Stimulated activated CD8-positive, alpha-beta memory T cell treated with anti-CD3 and anti-CD28 coated beads, Interleukin-7, amount 100 ng/mL, for 24 hours (primary cell): ENCODE data around the gene CSRP1.
"Not testable (repeated sequence)": the region's sequence is repeated elsewhere in the genome, so short reads cannot be mapped to it uniquely, and the experiment has no call there.

Experiments used
- DNase-seq: peaks from one replicate; pipeline ENCODE4 v3.0.0-alpha.2; 2020; ENCODE audit warnings: low read depth

CSRP1 gene

DNA sequence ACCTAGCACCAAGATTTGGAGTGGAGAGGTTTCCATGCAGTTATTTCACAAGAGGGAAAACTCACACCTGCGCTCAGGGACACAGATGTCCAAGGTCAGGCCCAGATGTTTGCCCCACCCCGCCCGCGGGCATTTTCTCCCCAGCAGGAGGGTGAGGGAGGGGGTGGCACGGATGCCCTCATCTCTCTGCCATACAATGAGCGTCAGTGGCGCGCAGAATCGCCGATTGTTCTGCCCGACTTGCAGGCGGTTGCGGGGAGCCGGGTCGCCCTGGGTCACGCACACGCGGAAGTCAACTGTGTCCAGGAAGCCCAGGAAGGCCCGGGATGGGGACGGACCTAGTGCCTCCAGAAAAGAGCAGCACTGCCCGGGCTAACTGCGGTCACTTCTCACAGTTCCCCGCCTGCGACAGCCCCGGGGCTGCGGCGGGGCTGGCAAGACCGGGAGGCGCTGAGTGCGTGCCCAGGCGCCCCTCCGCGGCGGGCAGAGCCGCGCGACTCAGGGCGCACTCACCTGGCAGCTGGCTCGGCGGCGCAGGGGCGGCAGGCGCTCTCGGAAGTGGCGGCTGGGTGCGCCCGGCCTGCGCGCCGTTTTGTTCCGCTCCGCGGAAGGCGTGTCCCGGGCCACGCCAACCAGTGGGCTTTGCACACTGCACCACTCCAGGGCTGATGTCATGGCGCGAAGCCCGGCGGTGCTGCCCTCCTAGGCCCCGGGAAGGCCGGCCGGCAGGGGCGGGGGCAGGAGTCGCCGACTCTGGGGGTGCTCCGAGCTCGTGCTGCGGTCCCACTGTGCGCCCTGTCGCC is at the start of gene CSRP1:
Gene CSRP1 (minus strand): TSS at position 567 of the 803 bp plus-strand sequence. CDS start 10,820 bp downstream, outside the sequence.
- peak; percentile 50 for DNase-seq

DNA sequence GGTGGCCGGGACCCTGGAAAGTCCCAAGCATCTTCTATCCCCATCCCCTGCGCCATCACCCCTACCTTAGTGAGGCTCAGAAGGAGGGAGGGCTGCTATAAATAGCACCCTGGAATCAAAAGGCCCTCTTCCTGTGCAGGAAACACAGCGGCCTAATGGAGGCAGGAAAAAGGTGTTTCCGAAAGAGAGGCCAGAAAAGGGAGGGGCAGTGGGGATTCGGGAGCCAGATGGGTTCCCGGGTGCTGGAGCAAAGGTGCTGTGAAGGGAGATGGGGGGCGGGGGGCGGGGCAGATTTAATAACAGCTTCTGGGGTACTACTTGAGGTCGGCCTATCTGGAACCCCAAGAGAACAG is 48.6 kb upstream of the CSRP1 start:
- DNase-seq, result no peak

DNA sequence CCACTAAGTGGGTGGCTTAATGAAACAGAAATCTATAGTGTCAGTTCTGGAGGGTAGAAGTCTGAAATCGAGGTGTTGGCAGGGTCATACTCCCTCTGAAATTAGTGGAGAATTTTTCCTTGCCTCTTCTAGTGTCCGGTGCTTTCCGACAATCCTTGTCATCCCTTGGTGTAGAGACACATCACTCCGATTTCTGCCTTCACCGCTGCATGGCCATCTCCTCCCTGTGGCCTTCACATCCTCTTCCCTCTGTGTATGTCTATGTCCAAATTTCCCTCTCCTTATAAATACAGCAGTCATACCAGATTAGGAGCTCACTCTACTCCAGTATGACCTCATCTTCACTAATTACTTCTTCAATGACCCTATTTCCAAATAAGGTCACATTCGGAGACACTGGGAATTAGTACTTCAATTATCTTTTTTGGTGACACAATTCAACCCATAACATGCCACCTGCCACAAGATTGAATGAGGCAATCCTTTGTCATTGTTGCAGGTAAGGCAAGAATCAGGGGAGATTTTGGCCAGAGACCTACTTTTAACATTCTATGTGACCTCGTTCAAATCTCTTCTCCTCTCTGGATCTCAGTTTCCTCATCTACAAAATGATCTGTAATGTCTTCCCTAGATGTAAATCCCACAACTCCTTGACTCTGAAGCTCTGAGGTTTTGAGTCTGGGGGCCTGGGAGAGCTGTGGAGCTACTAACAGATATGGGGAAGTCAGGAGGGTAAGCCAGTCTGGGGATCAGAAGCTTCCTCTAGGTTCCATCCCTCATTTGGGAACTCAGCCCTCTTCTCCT is 48.1 kb upstream of the CSRP1 start:
- no peak for DNase-seq

DNA sequence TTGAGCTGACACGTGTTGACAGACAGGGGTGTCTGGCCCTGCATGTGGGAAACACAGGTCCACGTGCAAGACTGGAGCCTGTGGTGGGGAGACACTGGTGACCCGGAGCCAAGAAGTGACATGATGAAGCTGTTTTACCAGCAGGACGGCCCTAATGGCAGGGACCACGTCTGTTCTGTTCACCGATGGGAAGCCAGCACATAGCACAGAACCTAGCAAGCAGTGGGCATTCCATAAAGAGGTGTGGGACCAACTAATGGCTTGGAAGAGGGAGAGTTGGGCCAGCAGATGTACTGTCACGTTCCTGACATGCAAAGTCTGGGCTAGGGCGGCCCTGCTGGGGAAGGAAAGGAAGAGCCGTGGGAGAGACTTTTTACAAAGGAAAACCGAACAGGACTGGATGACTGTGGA is 47.3 kb upstream of the CSRP1 start:
- no peak for DNase-seq

DNA sequence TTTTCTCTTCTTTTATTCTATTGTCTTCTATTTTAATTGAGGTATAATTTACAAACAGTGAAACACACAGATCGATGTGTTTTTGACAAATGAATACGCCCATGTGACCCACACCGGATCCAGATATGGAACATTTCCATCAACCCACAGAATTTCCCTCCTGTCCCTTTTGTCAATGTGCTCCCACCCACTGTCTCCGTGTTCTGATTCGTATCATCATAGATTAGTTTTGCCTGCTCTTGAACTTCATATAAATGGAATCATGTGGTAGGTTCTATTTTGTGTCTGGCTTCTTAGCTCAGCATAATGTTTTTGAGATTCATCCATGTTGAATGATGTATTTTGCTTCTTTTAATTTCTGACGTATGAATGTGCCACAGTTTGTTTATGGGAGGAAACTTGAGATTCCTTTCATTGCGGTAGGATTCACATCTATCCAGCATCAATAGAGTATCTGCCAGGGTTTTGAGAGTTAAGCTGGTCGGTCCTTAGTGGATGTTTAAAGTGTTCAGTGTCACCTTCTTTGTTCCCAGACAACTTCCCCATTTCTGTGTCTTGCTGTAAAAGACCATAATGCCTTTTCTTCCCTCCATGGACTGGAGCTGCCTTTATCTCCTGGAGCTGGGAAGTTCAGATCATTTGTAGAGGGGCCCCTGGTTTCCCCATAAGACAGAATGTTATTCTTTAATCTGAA is 46.7 kb upstream of the CSRP1 start:
- no peak for DNase-seq

DNA sequence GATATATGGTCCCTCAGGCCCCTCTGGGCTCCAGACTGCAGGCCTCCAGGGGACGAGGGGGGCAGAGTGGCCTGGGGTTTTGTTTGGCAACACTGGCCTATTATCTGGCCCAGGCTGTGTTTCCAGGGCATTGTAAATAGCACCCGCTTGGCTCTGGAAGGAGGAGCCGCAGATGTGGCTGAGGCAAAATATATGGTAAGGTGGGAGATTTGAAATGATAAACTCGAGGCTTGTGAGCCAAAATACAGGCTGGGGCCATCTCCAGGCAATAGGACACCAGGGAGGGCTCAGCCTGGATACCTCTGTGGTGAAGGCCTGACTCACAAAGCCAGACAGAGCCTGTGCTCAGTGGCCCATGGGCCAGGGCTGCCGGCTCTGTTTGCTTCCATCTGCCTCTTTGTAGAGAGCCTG is 46.0 kb upstream of the CSRP1 start:
- no peak for DNase-seq

DNA sequence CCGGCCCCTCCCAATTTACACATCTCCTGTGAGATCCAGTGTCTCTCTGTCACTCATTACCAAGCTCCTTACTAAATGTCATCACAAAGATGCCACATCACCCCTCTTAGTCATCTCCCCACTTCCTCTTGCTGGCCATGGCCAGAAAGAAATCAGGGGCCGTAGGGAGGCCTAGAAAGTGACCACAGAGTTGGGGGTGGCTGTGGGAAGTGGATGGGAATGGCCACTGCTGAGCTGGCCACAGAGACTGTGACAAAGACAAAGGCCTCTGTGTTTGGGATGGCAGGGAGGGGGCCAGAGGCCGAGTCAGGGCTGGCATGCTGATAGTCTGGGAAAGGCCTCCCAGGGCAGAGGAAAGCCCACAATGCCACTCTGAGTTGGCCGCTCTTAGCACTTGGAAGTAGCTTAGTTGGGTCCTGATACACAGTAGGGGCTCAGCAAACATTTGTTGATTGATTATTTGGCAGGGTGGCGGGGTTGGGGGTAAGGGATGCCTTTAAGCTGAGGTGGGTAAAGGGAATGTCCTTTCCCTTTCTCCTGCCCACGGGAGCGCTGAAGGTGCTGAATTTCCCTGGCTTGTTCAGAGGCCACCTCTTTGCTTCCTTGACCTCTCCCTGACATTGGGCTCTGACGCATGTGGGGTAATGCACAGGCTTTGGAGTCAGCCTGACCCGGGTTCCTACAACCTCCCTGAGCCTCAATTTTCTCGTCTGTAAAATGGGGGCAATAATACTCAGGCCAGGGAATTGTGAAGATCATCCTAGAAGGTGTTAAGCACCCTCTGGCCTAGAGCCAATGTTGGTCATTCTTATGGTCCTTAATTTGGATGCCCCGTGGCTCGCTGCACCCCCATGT is 45.2 kb upstream of the CSRP1 start:
- DNase-seq, result no peak

DNA sequence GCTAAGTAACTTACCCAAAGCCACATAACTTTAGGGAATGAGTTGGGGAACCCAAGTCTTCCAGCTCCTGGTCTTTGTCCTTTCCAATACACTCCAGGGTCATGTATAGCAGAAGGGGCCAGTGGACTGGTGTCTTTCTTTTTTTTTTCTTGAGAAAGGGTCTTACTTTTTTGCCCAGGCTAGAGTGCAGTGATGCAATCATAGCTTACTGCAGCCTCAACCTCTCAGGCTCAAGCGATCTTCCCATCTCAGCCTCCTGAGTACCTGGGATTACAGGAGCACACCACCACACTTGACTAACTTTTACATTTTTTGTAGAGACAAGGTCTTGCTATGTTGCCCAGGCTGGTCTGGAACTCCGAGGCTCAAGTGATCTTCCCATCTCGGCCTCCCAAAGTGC is 44.2 kb upstream of the CSRP1 start:
- DNase-seq, result no peak

DNA sequence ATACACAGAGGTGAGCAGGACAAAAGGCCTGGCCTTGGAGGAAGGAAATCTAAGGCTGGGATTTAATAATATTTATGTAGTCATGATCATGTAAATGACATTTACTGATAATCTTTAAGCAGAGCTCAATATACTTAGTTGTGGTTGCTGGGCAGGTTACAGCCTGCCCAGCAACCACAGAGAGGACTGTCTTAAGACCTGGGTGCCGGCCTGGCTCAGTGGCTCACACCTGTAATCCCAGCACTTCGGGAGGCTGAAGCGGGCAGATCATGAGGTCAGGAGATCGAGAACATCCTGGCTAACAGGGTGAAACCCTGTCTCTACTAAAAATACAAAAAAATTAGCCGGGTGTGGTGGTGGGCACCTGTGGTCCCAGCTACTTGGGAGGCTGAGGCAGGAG is 42.6 kb upstream of the CSRP1 start:
- not testable (repeated sequence) for DNase-seq

DNA sequence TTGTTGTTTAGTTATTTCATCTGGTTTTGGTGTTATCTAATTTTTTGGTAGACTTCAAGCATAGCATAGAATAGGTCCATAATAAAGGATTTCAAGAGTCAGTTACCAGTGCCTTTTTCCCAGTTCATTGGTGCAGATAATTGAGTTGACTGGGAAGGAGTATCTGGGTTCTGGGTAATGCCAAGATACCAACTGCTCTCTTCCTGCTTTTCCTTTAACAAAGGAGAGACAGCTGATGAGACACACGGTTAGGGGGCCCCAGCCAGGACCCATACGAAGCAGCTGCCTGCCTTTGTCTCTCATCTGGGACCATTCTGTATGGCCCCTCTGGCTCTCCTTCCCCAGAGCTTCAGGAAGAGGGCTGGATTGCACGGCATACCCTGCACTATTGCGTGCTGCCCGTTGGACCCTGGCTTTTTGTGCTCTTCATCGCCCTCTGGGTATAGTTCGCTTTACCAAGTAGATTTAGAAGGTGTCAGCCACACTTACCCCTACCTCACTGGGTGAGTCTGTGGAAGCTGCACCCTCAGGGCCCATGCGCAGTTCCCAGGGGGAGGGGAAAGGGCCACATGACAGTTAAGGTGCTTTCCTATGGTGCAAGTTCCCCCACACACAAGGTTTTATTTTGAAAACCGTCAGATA is 39.0 kb upstream of the CSRP1 start:
- DNase-seq, result no peak

DNA sequence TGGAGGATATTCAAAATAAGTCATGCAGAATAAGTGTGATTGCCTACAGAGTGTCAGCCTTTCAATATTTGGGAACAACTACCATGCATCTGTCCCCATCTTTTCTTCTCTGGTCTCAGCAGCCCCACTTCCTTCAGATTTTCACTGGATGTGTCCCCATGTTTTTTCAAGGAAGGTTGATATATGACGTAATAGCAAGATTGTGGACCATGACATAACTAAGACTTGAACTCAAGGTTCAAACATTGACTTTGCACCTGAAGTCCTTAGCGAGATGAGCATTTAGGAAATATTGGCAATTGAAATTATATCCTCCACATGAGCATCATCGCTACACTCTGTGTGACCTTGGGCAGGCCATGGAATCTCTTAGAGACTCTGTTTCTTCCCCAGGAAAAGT is 37.8 kb upstream of the CSRP1 start:
- no peak for DNase-seq

DNA sequence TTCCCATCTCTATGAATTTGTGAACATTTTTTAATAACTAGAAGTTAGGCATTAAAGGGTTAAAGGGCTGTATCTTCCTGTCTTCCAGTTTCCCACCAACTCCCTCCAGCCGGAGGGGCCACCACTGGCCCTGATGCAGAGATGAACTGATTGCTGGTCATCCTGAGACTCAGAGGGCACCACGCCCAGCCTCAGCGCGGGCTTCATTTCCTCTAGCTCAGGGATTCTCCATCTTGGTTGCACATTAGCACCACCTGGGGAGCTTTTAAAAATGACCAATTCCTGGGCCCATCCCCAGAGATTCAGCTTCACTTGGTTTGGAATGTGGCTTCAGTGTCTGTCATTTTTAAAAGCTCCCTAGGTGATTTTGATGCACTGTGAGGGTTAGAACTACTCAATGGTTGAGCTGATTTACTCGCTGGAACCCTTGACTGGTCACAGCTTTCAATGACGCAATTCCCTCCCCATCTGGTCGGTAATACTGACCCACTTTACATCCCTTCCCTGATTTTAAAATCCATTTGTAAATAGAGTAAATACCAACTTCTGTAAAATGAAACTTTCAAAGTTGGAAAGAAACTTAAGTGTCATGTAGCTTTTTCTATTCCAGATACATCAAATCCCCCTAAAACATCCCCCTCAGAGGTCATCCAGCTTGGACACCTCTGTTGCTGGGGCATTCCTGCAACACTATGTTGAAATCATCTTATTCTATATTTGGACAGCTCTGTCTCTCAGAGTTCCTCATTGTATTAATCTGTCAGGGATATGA is 37.1 kb upstream of the CSRP1 start:
- no peak for DNase-seq

DNA sequence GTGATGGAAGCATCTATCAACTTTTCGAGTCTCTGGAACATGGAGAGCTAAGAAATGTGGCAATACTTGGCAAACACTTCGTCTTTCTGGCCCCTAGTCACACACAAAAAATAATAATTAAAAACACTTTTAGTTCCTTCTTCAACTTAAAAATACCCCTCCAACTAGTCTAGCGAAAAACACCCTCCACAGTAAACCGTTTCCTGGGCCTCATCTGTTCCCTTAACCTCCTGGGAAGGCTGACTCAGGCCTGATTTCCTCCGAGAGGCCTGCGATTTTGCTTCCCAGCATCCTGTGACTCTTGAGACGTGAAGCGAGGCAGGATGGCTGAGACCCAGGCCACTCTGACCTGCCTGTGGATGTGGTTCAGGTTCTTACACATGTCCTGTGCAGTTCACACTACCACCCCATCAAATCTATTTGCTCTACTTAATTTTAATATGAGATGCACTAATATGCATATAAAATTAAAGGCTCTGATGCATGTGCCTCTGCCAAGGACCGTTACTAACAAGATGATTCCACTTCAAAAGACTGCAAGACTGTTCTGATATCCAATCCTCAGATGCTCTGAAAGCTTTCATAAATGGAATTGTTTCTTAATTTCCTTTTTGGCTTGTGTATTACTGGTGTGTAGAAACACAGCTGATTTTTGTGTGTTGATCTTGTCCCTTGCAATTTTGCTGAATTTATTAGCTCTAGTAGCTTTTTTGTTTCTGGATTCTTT is 35.5 kb upstream of the CSRP1 start:
- no peak for DNase-seq

DNA sequence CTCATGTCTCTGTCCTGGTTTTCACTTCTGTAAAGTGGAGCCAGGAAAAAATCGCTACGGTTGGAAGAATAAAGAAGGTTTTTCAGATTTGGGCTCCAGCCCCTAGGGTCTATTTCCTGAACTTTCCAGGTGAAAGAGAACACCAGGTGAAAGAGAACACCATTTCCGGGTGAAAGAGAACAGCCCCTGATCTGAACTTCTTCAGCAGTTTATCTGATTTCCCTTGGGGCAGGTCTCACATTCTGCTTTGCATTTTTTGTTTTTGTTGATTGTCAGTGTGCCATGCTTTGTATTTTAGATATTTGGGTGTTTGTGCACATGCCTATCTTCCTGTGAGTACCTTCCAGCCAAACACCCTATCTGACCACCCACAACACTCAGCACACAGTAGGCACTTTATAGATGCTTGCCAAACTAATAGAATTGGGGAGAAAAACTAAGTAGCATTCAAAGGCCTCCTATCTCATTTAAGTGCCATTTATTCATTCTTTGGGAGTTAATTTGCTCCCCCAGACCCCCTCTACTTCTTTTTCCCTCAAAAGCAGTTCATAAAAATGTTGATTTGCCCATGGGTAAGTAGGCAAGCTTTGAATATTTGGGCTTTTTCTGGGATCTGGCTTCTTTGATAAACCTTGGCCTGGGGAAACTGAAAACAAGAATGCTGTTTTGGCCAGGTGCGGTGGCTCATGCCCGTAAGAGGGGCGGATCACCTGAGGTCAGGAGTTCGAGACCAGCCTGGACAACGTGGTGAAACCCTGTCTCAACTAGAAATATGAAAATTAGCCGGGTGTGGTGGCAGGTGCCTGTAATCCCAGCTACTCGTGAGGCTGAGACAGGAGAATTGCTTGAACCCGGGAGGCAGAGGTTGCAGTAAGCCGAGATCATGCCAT is 34.2 kb upstream of the CSRP1 start:
- DNase-seq, result no peak

DNA sequence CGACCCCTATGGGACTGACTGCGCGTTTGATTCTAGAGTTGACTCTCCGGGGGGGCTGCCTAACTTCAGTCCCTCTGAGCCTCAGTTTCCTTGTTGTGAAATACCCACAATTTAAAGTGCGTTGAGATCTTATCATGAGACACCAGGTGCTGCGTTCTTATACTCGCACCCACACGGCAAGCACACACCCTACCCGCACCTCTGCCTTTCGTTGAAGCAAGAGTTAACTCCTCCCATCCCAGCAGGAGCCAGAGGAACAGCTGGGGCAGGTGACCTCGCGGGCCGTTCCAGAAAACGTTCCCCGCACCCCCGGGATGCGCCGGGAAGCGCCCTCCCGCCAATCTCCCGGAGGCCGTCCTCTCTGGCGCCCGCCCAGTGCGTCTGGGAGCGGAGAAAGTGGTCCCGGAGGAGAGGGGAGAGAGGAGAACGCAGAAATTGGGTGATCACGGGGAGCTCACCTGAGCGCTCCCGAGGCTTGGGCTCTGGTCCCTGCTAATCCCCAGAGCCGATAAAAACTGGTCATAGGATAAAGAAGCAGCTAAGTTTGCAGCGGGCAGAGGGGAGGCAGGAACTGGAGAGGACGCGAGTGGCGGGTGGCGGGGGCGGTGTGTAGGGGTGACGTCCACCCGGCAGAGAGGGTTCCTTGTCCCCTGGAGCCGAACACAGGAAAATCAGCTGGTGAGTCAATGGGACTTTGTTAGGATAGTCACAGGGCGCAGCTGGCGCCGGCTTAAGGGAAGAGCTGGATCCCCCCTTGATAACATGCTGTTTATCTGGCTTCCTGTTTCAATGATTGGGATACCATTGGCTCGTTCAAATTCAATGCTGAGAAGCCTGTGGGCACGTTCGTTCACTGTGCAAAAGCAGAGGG is 32.9 kb upstream of the CSRP1 start:
- no peak for DNase-seq

DNA sequence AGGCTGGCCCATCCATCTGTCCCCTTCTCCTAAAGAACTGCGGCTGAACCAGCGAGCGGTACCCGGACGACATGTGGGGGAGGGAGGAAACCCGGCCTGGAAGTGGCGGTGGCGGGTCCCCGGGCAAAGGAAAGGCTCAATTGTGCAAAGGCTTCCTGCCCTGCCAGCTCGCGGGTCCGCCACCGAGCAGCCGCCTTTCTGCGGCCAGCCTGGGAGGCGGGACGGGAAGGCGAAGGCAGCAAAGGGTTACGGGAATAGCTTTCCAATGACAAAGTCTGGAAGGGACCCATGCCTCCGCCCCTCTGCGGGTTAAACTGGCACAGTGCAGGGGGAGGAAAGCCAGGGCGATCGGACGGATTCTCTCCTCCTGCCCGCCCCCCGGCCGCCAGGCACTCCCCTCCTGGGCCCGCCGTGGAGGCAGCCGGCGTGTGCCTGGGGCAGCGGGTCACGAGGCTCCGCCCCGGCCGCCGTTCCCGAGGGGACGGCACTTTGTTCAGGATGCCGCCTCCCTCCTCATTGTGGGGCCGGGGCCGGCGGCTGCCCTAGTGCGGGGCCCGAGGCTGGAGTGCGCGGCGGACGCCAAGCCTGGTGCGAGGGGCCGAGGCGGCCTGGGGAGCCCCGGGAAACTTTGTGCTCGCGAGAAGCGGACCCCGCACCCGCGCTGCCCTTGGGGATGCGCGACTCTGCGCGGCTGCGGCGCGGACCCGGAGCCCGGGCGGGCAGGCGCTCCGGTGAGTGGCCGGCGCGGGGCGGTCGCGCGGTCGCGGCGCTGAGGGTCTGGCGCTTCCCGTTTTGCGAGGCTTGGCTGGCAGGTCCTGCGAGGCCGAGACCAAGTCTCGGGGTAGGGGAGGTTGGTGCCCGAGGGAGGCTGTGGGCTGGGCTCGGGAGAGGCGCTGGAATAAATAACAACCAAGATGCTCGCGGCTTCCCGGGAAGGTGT is 32.0 kb upstream of the CSRP1 start, which contains the start of gene NAV1:
Gene NAV1 (plus strand): TSS at position 516 of the 940 bp plus-strand sequence. CDS start 83,758 bp downstream, outside the sequence.
- DNase-seq, result no peak
